Erythroblast (primary cell): ENCODE results near the gene TMX1.

Source experiments
- GATA1 ChIP-seq: IDR thresholded peaks from 2 replicates; pipeline ENCODE4 v1.6.1; 2011; ENCODE audit warnings: low read depth, mild to moderate bottlenecking, control low read depth, low read length, moderate library complexity
- POLR2A ChIP-seq: IDR thresholded peaks from 2 replicates; pipeline ENCODE4 v1.6.1; 2011; ENCODE audit warnings: mild to moderate bottlenecking, low read length

GRCh38 chr14:51289169-51289568 lies 49.1 kb downstream of the TMX1 start:
- TF ChIP-seq POLR2A (no peak), GATA1 (no peak)
